Omental fat pad (tissue), 4 donors: ENCODE results near the gene STX3. TPM values are rescaled to one million over a fixed set of nuclear protein-coding genes. Genes with fewer than 3 reads are reported as not detected.
"Not testable (repeated sequence)": the region's sequence is repeated elsewhere in the genome, so short reads cannot be mapped to it uniquely, and the experiment has no call there.

Source experiments
- ATAC-seq: fragments of 150-250 bp; one replicate; pipeline ENCODE4 v1.9.1; 2016; ENCODE audit warnings: mild to moderate bottlenecking, moderate library complexity; ENCODE audit not compliant: low FRiP score
- DNase-seq: peaks from one replicate; pipeline ENCODE4 v3.0.0-alpha.2; 2019; ENCODE audit warnings: low spot score
- total RNA-seq, 4 donors: library from RNA; depleted of rRNA; stranded (reverse); fragments of >200 nt; gene quantifications; one replicate each; pipeline ENCODE4 v1.1.0, GENCODE V29; 2016
- TF ChIP-seq, protein P1 (sequence below), 3 donors: fragments of 450-650 bp; IDR thresholded peaks; one replicate each; pipeline ENCODE4 v1.5.1; 2016 to 2017; ENCODE audit warnings: antibody characterized with exemption in 3 of 3, mild to moderate bottlenecking in 3 of 3, moderate library complexity in 2 of 3

STX3 gene
- total RNA-seq, 4 donors from 2014 or later = 19.9 to 37.4 (median 31.9) TPM

- TF ChIP-seq, protein P1, sequence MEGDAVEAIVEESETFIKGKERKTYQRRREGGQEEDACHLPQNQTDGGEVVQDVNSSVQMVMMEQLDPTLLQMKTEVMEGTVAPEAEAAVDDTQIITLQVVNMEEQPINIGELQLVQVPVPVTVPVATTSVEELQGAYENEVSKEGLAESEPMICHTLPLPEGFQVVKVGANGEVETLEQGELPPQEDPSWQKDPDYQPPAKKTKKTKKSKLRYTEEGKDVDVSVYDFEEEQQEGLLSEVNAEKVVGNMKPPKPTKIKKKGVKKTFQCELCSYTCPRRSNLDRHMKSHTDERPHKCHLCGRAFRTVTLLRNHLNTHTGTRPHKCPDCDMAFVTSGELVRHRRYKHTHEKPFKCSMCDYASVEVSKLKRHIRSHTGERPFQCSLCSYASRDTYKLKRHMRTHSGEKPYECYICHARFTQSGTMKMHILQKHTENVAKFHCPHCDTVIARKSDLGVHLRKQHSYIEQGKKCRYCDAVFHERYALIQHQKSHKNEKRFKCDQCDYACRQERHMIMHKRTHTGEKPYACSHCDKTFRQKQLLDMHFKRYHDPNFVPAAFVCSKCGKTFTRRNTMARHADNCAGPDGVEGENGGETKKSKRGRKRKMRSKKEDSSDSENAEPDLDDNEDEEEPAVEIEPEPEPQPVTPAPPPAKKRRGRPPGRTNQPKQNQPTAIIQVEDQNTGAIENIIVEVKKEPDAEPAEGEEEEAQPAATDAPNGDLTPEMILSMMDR (IDR thresholded peaks at IDR 0.05) = no peak
- no peak for ATAC-seq
Measured at GRCh38 chr11:59773083-59773440, 17.9 kb downstream of the STX3 start.

GRCh38 chr11:59776210-59777066 lies 21.3 kb downstream of the STX3 start:
- TF ChIP-seq, protein P1 (IDR thresholded peaks at IDR 0.05) = no peak
- ATAC-seq = peak; percentile 74
- no peak for DNase-seq

More at GRCh38 chr11:59773083-59773440, 17.9 kb downstream of the STX3 start:
- no peak for DNase-seq

DNA sequence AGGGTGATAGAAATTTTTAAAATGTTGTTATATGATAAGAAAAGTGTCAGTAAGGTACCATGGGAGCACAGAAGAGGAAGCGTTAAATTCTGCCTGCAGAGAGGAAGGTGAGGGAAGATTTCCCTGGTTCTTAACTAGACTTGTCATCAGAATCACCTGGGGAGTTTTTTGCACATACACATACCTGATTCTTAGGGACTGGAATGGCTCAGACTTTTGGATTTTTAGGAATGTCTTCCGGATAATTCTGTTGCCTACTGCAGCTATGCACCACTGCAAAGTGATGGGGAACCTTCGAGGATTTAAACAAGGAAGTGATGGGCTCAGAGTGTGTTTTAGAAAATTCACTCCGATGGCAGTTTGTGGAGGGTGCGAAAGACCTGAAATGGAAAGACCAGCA lies 21.9 kb downstream of the STX3 start:
- no peak for ATAC-seq
- no peak for DNase-seq
- TF ChIP-seq, protein P1 (IDR thresholded peaks at IDR 0.05) = no peak

GRCh38 chr11:59778122-59778521 lies 22.9 kb downstream of the STX3 start:
- TF ChIP-seq, protein P1 (IDR thresholded peaks at IDR 0.05) = no peak
- ATAC-seq = no peak
- DNase-seq = no peak

GRCh38 chr11:59779487-59779886 lies 24.3 kb downstream of the STX3 start:
- ATAC-seq = no peak
- TF ChIP-seq, protein P1 (IDR thresholded peaks at IDR 0.05) = no peak
- no peak for DNase-seq

- DNase-seq (no peak), ATAC-seq (no peak)
- TF ChIP-seq, protein P1 (IDR thresholded peaks at IDR 0.05) = no peak
Measured at GRCh38 chr11:59782080-59782479, 26.9 kb downstream of the STX3 start.

GRCh38 chr11:59783632-59784090 lies 28.5 kb downstream of the STX3 start:
- DNase-seq (no peak), ATAC-seq (no peak)
- TF ChIP-seq, protein P1 (IDR thresholded peaks at IDR 0.05) = no peak

- not testable (repeated sequence) for ATAC-seq, DNase-seq
Measured at GRCh38 chr11:59784441-59784840, 29.3 kb downstream of the STX3 start.
